ENCODE measurements around the gene VWCE. TPM values are rescaled to one million over a fixed set of nuclear protein-coding genes. Genes with fewer than 3 reads are reported as not detected.
A peak's percentile ranks its signal among the peaks of the same experiment; 100 is the strongest.

The VWCE gene
- total and polyA plus RNA-seq, 9 of the 15 experiments (the other 6 are each of a cell fraction or from before 2014, with no cell fraction given): 0.06 to 1.6 (median 0.63) TPM; not detected in 1

DNA sequence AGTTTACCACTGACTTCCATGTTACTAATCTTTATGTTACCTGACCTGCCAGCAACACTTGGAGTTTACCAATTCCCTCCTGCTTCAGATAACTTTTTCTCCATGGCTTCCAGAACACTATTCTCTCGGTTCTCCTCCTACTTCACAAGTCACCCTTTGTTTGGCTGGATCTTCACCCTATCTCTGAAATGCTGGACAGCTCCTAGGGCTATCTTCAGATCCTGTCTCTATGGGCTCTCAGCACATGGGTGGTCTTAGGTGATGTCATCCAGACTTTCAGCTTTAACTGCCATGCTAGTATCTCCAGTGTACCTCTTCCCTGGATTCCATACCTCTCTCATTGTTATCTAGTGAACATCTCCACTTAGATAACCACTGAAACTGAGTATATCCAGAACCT lies 12.2 kb upstream of the VWCE start:
- CTCF ChIA-PET (ENCODE audit: low intra/inter-chr PET ratio): no interaction called here
- WGBS (ENCODE audit: insufficient coverage, low coverage, missing lambda C conversion rate): 80% methylated on average over 1 of the region's 1 CpG
- peaks cover 98% of the 10 kb centered on the region for H3K36me3 ChIP-seq (ENCODE audit: control insufficient read depth, insufficient read depth, low read length)
- in situ Hi-C loops (cut with MboI): no loop called here
- H3K27me3 ChIP-seq (ENCODE audit: control insufficient read depth in 2 of 2, insufficient read depth in 2 of 2, low read length in 2 of 2): no peaks in the 10 kb centered on the region
- FAIRE-seq (no peak), DNase-seq (ENCODE audit: extremely low read depth in 1 of 4, low spot score in 3 of 4) (no peak), ATAC-seq (no peak)
- no TSS peak for BruUV-seq (replicated peaks)
- TF ChIP-seq, protein P1, sequence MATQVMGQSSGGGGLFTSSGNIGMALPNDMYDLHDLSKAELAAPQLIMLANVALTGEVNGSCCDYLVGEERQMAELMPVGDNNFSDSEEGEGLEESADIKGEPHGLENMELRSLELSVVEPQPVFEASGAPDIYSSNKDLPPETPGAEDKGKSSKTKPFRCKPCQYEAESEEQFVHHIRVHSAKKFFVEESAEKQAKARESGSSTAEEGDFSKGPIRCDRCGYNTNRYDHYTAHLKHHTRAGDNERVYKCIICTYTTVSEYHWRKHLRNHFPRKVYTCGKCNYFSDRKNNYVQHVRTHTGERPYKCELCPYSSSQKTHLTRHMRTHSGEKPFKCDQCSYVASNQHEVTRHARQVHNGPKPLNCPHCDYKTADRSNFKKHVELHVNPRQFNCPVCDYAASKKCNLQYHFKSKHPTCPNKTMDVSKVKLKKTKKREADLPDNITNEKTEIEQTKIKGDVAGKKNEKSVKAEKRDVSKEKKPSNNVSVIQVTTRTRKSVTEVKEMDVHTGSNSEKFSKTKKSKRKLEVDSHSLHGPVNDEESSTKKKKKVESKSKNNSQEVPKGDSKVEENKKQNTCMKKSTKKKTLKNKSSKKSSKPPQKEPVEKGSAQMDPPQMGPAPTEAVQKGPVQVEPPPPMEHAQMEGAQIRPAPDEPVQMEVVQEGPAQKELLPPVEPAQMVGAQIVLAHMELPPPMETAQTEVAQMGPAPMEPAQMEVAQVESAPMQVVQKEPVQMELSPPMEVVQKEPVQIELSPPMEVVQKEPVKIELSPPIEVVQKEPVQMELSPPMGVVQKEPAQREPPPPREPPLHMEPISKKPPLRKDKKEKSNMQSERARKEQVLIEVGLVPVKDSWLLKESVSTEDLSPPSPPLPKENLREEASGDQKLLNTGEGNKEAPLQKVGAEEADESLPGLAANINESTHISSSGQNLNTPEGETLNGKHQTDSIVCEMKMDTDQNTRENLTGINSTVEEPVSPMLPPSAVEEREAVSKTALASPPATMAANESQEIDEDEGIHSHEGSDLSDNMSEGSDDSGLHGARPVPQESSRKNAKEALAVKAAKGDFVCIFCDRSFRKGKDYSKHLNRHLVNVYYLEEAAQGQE (IDR thresholded peaks at IDR 0.05; ENCODE audit: borderline replicate concordance): peak; percentile 66
- TF ChIP-seq, protein P1 (CRISPR knock-in tag; IDR thresholded peaks at IDR 0.05; ENCODE audit: low read depth): no peak
- TF ChIP-seq TRIM28 (IDR thresholded peaks at IDR 0.05) (no peak), ZMIZ1 (IDR thresholded peaks at IDR 0.05; ENCODE audit: low read depth in 2 of 2, low read length in 2 of 2) (no peak)
- no peak overlapping the region for H3K4me3 ChIP-seq
- H2AFZ ChIP-seq (ENCODE audit: low read depth, low read length): no peak overlapping the region
- no peaks in the 10 kb centered on the region for H4K20me1 ChIP-seq (replicated peaks; ENCODE audit: control insufficient read depth, insufficient read depth, low read length)
- H3K9me1 ChIP-seq (ENCODE audit: control insufficient read depth, insufficient read depth, low read length): peaks cover 3% of the 10 kb centered on the region
- no peak overlapping the region for H3K27ac ChIP-seq (ENCODE audit: extremely low read depth, low read depth, low read length)
- POLR2A ChIA-PET: interaction anchor here (0.9 to 4.6 kb wide), 2 partner anchors 9 to 60 kb away, joined by 4 to 25 read pairs; no protein-coding TSS in a partner anchor
- H3K9me3 ChIP-seq (replicated peaks; ENCODE audit: control insufficient read depth, insufficient read depth, low read depth, low read length): no peaks in the 10 kb centered on the region
- intact Hi-C loops (cut with micrococcal nuclease): no loop called here
- no peaks in the 10 kb centered on the region for H3K79me2 ChIP-seq (ENCODE audit: control insufficient read depth, insufficient read depth, low read length)
- no peak overlapping the region for H3K4me2 ChIP-seq (ENCODE audit: insufficient read depth, low read length)
- no peaks in the 10 kb centered on the region for H3K4me1 ChIP-seq (replicated peaks in 1 of 2; ENCODE audit: control insufficient read depth in 2 of 2, insufficient read depth in 2 of 2, low read length in 2 of 2)
- no peak overlapping the region for H3K9ac ChIP-seq (ENCODE audit: insufficient read depth in 1 of 2, low read depth in 2 of 2, low read length in 2 of 2)
